Adipose tissue (tissue), 3 donors: Measurements from ENCODE around the gene LIPG. TPM values are rescaled to one million over a fixed set of nuclear protein-coding genes. Genes with fewer than 3 reads are reported as not detected.

Experiments
- H3K27ac ChIP-seq: one replicate; pipeline ENCODE4 v1.5.1; 2013; ENCODE audit warnings: low read depth, low read length
- WGBS, 3 donors: extraction: QIAGEN DNeasy Blood & Tissue Kit; methylation state at CpG; one replicate each; pipeline ENCODE4 v1.1.7; 2013; 5-methylcytosine and 5-hydroxymethylcytosine counted together
- polyA plus RNA-seq, 3 donors: library from polyadenylated mRNA; stranded (reverse); fragments of 200-250 nt; gene quantifications; one replicate each; pipeline ENCODE4 v1.2.3, GENCODE V29; 2013
- donor health status: healthy with polysubstance abuse.
- donor health status: Bipolar disorder and iron deficiency.
- donor health status: healthy.

Gene LIPG
- polyA plus RNA-seq, 3 donors = 1.0 to 6.8 (median 1.4) TPM

DNA sequence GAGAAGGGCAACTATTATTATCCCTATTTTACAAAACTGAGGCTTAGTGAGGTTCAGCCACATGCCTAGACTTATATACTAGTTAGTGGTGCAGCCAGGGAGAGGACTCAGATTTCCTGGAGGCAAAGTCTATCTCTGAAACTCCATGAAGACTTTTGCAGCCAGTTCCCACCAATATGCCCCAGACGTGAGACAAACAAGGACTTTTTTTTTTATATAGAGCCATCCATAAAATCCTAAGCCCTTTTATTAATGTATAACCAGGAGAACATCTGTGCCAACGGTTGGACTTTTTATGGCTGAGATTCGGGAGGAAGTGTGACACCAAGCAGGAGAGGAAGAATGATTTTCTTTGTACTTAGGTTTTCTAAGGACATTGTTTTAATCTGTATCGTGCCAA, 29.9 kb downstream of the LIPG start:
- no peak overlapping the region for H3K27ac ChIP-seq
- 14 to 48% (median 45%) methylated on average over 4 of the region's 4 CpGs for WGBS, 3 donors

DNA sequence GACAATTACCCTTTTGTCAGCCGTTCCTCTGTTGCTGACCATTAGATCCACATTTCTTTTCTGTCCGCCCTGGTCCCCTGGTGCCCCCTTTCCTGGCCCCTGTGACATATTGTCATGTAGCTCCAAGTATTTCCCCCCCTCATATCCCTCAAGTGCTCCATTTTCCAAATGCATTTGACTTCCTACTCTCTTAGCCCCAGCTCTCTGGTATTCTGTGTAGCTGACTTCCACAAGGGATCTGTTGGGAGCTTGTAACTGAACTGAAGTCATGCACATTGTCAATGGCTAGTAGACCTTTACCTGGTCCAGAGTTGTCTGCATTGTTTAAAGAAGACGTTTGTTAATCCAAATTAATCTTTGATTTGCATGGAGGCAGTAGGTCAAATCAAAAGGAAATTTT, 34.8 kb downstream of the LIPG start:
- no peak overlapping the region for H3K27ac ChIP-seq
- 71 to 81% (median 79%) methylated on average over 3 of the region's 3 CpGs for WGBS, 3 donors

DNA sequence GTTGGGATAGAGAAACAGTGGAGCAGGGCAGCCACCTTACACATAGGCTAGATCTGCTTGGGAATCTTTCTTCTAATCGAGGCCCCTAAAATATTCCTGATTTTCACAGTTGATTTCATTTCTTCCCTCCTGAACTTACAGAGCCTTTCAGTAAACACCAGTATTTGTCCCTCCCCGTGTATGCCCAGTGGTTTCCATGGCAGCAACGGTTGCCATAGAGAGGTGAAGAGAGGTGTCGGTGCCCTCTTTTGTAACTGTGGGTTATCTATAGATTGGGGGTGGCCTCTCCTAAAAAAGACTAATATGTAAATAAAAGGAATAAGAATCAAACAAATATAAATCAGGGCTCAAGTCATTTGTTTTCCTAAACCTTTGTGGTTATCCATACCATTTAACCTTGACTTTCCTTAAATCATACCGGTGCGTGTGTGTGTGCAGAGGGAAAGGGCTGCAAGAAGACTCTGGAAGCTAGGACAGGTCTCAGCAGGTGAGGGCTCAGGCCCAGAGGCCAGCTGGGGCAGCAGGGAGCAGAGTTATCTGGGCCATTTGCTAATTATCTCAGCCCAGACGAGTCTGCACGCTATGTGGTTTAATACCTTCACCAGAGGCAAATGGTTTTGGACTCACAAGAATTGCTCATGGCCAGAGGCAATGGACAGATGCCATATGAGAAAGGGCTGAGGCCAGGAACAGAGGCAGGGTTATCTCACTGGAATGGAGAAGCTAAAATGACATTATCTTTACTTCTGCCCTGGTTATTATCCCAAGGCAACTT, 35.5 kb downstream of the LIPG start:
- no peak overlapping the region for H3K27ac ChIP-seq
- 53 to 74% (median 67%) methylated on average over 8 of the region's 8 CpGs for WGBS, 3 donors

GRCh38 chr18:49601211-49601610, 39.4 kb downstream of the LIPG start:
- WGBS, 3 donors = 89 to 95% (median 91%) methylated on average over 4 of the region's 4 CpGs
- no peak overlapping the region for H3K27ac ChIP-seq

DNA sequence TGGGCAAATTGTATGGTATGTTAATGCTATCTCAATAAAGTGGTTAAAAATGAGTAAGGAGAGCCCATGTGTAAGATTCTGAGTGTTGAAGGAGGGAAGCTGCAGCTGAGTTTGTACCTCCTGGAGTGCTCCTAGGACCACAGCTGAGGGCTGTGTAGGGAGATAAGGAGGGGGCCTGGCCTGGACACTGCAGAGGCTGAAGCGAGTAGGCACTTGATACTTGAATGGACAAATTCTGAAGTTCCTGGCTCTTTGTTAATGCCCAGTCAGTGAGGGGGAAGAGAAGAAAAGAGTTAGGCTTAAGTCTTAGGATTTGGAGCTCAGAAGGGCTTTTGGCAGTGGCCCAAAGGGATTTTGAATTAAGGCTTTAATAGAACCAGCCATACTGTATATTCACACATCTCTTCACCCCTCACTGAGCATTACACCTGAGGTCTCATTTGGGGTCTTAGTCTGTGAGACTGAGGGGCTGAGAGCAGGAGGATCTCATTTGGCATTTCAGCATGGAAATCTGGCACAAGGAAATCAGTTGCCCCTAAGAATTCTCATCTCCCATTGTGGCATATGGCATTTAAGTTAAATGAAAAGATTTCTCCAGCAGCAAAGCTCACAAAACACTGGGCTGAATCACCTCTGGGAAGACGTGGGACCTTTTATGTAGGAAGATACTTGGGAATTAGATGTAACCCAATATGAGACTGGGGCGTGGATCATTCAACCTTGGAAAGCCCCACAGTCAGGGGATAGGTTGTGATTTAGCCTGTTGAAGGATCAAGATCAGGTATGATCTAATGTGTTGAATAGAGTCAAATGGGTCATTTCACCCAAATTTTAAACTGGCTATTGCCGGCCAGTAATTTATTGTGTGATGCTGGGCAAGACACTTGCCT, 46.8 kb downstream of the LIPG start:
- H3K27ac ChIP-seq = no peak overlapping the region
- 87 to 91% (median 89%) methylated on average over 4 of the region's 4 CpGs for WGBS, 3 donors

GRCh38 chr18:49609256-49610021, 47.6 kb downstream of the LIPG start:
- H3K27ac ChIP-seq = no peak overlapping the region
- WGBS, 3 donors = 90 to 94% (median 91%) methylated on average over 3 of the region's 3 CpGs

DNA sequence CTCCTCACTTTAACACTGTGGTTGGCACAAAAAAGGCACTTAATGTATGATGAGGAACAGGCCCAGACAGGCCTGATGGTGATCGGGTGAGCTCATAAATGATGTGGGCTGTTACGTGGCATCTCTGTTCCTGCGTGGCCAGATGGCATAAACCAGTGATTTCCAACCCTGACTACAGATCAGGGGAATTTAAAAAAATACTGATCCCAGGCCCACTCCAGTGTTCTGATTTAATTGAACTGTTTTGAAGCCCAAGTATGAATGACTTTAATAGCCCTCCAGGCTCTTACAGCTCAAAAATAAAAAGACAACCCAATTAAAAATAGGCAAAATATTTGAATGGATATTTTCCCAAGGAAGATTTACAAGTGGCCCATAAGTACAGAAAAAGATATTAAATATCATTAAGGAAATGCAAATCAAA, 48.2 kb downstream of the LIPG start:
- 90 to 99% (median 91%) methylated on average over 3 of the region's 3 CpGs for WGBS, 3 donors
- no peak overlapping the region for H3K27ac ChIP-seq

- no peak overlapping the region for H3K27ac ChIP-seq
- 87 to 95% (median 89%) methylated on average over 3 of the region's 3 CpGs for WGBS, 3 donors
Measured at GRCh38 chr18:49611316-49611715, 49.5 kb downstream of the LIPG start.

GRCh38 chr18:49612515-49613033, 50.7 kb downstream of the LIPG start:
- no peak overlapping the region for H3K27ac ChIP-seq
- WGBS, 3 donors = 73 to 84% (median 83%) methylated on average over 11 of the region's 11 CpGs

DNA sequence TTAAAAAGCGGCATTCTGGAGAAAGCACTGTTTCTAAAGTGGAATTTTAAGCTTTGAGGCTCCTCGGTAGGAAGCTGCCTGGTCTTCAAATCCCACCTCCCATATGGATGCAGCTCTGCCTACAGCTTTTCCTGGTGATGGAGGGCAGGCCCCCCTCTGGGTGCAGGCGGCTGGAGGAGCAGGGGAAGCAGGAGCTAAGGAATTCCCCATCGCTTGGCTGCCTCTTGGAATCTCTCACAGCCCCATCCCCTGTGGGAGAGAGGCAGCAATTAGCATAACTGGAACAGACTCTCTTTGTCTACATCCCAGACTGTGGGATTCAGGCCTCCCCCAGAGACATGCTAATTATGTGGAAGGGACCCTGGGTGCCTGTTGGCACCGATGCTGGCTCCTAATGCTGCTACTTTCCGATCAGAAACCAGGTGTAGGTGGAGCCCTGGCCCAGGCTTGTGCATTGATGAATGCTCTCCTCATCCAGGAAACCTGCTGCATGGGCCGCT, 51.3 kb downstream of the LIPG start:
- H3K27ac ChIP-seq = no peak overlapping the region
- WGBS, 3 donors = 56 to 73% (median 57%) methylated on average over 7 of the region's 7 CpGs

DNA sequence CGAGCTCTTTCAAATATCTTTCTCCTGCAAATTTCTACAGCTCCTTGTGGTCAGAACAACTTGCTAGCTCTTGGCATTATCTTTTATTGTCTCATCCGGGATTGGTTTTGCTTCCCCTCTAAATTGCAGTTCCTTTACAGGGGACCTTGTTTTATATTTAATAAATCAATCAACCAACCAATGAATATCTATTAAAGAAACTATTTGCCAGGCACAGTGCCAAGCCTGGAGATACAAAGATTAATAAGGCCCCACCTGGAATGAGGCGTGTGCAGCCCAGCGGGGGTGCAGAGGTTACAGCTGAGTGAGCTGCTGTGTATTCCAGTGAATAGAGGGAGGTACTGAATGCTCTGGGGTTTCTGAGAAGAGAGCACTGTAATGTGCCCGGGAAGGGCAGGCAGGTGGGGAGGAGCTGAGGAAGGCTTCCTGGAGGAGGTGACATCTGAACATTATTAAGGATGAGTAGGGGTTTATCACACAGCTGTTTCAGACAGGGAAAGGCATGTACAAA, 51.8 kb downstream of the LIPG start:
- WGBS, 3 donors = 48 to 62% (median 51%) methylated on average over 5 of the region's 5 CpGs
- no peak overlapping the region for H3K27ac ChIP-seq

DNA sequence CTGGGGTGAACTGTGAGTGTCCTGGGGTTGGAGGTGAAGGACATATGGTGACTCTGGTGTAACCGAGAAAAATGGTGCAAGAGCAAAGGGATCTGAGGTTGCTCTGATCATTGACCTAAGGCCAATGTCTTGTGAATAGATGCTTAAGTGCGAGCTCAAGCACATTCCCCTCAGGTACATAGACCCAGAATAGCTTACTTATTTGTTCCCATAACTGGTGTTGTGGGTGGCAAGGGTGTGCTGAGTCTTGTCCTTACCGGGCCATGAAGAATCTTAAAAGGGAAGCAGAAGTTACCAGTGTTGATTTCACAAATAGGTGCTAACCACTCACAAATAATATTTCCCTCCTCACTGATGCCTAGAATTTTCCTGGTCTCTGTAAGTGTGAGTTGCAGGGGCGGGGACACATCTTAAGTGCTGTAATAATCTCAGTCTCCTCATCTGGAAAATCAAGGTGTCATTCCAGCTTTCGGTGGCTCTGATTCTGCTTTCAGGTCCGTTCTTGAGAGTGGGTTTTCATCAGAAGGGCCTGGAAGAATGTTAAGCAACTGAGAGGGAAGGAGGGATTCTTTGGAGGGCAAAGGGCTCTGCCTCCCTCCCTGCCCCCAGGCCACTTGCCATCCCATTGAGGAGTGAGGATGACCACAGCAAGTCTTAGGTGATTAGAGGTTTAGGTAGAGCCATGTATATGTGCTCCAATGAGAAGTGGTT, 54.9 kb downstream of the LIPG start:
- WGBS, 3 donors = 84 to 93% (median 92%) methylated on average over 6 of the region's 6 CpGs

GRCh38 chr18:49617329-49617695, 55.5 kb downstream of the LIPG start:
- 87 to 94% (median 91%) methylated on average over 3 of the region's 3 CpGs for WGBS, 3 donors
- H3K27ac ChIP-seq = no peak overlapping the region

More for the DNA sequence above, 54.9 kb downstream of the LIPG start:
- H3K27ac ChIP-seq = no peak overlapping the region

- WGBS, 3 donors = 64 to 77% (median 72%) methylated on average over 2 of the region's 2 CpGs
- no peak overlapping the region for H3K27ac ChIP-seq
Measured at GRCh38 chr18:49617865-49618264, 56.0 kb downstream of the LIPG start.

- H3K27ac ChIP-seq = no peak overlapping the region
- 50 to 57% (median 50%) methylated on average over 11 of the region's 11 CpGs for WGBS, 3 donors
Measured at GRCh38 chr18:49618742-49619681, 57.2 kb downstream of the LIPG start.

DNA sequence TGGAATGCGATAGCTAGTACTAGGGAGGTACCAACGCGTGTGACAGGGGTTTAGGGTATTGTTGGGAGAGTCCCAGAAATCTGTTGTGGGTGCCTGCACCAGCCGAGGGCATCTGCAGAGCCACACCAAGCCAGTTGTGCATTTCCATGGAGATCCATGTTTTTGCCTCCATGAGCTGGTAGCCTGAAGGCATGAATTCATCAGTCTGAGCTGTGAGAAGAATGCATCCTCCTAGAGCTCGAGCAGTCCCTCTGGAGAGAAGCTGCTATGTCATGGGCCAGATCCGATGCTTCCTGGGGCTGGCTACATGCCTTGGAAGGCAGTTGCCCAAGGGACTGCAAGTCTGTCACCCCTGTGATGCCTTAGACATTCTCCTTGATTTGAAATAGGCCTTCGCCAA, 57.9 kb downstream of the LIPG start:
- no peak overlapping the region for H3K27ac ChIP-seq
- 75 to 88% (median 76%) methylated on average over 7 of the region's 7 CpGs for WGBS, 3 donors

GRCh38 chr18:49621301-49621700, 59.4 kb downstream of the LIPG start:
- WGBS, 3 donors = 52 to 76% (median 60%) methylated on average over 3 of the region's 3 CpGs
- H3K27ac ChIP-seq = no peak overlapping the region
